Right forelimb (tissue), 1 donor: ENCODE measurements around the gene CYP4F12.

Experiments
- DNase-seq: peaks from one replicate; pipeline ENCODE4 v3.0.0-alpha.2; 2018

Gene CYP4F12

GRCh38 chr19:15717809-15718208 lies 44.9 kb downstream of the CYP4F12 start:
- DNase-seq, result no peak

DNA sequence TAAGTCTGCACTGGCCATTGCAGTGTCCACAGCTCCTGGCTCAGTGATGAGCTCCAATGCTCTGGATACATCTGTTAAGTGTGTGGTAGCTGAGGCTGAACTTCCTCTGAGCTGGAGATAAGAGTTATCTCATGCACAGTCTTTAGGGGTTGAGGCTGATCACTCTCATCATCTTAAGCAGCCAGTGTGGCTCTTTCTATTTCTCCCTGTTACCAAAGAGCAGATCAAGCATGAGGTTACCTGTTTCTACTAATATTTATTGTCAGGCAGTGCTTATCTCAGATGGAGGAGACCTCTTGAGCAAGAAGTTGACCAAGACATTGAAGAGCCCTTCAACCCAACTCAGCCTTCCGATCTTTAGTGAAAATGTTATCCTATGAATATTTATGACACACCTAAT lies 48.4 kb downstream of the CYP4F12 start:
- no peak for DNase-seq

- DNase-seq, result no peak
Observed at GRCh38 chr19:15722956-15723355, 50.1 kb downstream of the CYP4F12 start.

DNA sequence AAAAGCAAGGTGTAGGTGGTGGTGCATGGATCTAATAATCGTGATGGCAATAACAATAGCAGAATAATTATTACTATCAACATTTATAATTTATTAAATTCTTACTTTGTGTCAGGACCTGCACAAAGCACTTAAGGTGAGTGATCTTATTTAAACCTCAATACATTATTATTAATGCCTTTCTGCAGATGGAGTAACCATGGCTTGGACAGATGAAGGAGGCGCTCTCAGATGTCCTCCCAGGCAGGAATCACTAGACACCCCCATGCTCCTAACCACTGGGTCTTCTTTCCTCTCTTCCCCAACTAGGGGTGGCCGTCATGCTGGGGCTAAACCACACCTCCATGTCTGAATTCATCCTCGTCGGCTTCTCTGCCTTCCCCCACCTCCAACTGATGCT lies 54.8 kb downstream of the CYP4F12 start, which contains the start of gene OR10H2:
OR10H2 (plus strand) TSS at position 301 of the 400 bp plus-strand sequence; CDS start at position 321, 20 bp downstream.
- DNase-seq, result no peak

DNA sequence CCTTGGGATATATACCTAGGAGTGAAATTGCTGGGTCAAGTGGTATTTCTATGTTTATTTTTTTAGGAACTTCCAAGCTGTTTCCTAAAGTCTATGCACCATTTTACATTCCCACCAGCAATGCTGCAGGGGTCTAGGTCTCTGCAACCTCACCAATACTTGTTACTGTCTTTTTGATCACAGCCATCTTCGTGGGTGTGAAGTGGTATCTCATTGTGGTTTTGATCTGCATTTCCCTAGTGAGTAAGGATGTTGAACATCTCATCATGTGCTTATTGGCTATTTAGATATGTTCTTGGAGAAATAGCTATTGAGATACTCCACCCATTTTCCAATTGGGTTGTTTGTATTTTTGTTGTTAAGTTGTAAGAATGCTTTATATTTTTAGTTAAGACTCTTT lies 57.7 kb downstream of the CYP4F12 start:
- no peak for DNase-seq

DNA sequence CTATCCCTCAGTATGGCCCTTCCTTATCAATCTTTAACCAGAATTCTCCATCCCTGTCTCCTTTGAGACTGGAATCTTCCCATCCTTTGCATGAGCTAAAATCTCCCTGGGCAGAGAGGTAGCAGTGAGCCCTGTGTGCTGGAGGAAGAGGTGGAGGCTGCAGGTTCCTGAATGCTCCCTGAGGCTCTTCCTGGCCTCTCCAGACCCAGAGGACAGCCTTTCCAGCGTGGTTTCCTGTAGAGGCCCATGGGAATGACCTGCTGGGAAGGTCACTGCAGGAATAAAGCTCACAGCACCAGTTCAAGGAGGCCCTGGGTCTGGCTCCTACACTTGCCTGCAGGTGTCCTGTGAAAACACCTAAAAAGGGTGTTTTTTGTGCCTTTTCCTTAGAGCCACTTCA lies 59.5 kb downstream of the CYP4F12 start:
- no peak for DNase-seq

DNA sequence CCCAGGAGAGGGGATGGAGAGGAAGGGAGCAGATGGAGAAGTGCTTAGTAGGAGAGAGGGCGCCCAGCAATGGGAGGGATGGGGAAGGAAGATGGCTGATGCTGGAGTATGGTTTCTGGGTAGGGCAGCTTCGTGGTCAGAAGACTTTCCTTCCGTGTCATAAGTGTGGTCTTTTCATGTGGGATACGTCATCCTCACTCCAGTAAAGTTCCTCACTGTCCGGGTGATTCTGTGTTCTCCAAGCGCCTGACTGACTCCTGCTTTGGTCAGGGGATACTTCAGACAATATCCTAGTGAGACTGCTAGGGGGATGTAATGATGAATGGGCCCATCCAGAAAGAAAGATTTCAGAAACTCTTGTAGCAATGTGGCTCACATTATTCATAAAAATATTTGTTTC lies 61.0 kb downstream of the CYP4F12 start:
- no peak for DNase-seq

DNA sequence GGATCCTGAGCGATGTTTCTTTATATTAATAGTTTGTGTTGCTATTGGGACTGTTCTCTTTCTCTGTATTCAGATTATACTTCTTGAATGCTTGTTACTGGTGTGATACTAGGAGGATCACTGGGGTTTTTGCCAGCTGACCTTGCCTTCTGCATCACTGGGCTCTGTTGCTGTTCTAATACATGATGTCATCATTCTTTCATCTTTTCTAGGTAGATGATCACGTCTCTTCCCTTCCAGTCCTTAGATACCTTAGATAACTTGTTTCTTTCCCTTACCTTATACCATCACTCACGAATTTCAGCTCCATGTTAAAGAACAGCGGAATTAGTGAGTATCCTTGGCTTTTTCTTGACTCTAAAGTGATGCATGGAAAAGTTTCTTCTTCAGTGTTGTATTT lies 64.8 kb downstream of the CYP4F12 start, which contains the start of gene OR10H3:
OR10H3 (plus strand) TSS at position 264 of the 400 bp plus-strand sequence. CDS start 3,408 bp downstream, outside the sequence.
- no peak for DNase-seq

DNA sequence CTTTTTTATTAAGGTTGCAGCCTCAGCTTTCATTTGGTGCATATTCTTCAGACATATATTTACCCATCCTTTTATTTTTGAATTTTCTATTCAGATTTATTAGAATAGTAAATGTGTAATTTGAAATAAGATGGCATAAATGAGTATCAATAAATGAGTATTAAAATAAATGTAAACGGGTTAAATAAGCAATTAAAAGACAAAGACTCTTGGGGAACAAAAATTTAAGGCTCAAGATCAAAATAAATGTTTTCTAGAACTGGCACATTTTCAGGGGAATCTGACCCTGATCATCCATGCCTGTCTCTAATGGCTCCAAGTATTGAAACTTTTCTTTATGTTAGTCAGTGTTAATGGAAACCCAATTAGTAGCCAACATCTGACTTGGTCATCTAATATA lies 67.9 kb downstream of the CYP4F12 start:
- DNase-seq, result no peak
